ENCODE measurements around the gene ZGRF1.
"Not testable (repeated sequence)": the region's sequence is repeated elsewhere in the genome, so short reads cannot be mapped to it uniquely, and the experiment has no call there.

The ZGRF1 gene, protein sequence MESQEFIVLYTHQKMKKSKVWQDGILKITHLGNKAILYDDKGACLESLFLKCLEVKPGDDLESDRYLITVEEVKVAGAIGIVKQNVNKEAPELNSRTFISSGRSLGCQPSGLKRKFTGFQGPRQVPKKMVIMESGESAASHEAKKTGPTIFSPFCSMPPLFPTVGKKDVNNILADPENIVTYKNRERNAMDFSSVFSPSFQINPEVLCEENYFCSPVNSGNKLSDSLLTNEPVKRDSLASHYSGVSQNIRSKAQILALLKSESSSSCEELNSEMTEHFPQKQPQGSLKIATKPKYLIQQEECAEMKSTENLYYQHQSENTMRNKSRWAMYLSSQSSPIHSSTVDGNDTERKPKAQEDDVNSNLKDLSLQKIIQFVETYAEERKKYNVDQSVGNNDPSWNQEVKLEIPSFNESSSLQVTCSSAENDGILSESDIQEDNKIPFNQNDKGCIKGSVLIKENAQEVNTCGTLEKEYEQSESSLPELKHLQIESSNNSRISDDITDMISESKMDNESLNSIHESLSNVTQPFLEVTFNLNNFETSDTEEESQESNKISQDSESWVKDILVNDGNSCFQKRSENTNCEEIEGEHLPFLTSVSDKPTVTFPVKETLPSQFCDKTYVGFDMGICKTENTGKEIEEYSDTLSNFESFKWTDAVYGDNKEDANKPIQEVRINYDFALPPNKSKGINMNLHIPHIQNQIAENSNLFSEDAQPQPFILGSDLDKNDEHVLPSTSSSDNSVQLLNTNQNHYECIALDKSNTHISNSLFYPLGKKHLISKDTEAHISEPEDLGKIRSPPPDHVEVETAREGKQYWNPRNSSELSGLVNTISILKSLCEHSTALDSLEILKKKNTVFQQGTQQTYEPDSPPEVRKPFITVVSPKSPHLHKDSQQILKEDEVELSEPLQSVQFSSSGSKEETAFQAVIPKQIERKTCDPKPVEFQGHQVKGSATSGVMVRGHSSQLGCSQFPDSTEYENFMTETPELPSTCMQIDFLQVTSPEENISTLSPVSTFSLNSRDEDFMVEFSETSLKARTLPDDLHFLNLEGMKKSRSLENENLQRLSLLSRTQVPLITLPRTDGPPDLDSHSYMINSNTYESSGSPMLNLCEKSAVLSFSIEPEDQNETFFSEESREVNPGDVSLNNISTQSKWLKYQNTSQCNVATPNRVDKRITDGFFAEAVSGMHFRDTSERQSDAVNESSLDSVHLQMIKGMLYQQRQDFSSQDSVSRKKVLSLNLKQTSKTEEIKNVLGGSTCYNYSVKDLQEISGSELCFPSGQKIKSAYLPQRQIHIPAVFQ (N-terminal part only)

DNA sequence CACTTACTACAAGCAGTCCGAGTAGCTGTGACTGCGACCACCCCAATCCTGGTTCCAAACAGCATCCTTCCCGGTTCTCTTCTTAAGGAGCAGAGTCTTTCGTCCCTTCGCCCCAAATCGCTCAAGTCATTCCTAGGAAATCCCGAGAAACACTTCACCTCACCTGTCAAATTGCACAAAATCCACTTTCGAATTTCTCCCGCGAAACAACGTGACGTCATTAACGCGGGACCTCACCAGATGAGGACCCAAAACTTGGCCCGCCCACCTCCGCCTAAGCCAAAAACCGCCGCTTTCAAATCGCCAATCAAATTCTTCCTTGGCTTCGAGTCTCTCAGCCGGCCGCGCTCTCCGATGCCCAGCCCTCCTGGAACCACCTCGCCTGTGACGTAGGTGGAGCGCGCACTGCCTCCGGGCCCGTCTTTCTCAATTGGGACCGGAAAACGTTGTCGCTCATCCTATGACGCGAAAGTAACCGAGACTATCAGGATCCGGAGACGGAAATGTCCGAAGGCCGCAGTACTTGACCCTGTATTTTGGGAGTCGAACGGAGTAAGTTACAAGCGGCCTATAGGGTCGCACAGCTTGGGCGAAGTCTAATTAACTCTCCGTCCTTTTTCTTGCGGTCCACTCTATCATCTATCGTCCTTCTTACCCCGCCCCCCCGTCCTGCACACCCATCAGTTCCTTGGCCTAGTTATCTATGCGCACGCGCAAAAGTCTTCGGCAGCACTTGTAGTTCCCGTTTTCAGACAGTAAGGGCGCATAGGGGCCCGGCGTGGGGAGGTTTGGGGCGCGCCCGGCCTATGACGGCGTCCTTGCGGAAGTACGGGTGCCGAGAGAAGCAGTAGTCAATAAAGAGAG lies at the start of gene ZGRF1, which contains the start of gene LARP7:
ZGRF1 (minus strand) TSS at position 222 of the 864 bp plus-strand sequence. CDS start 3,733 bp downstream, outside the sequence.
LARP7 (plus strand) TSS at position 456 of the 864 bp plus-strand sequence. CDS start 7,527 bp downstream, outside the sequence.
- DNase-seq: peak; percentile 98

DNA sequence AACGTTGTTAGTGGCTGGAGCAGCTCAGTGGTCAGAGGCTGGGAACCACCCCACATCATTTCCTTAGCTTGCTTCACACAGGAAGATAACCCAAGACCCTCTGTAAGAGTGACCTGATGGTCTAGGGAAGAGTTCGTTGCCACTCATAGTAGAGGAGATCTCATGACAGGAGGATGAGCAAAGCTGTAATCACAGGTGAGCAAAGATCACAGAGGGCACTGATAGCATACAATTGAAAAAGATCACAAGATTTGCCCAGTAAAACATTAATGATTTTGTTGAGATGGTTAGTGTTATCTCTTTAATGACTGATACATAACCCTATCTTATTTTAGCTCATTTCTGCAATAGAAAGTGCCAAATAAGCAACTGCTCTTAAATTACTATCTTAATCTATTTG lies 44.3 kb upstream of the ZGRF1 start:
- DNase-seq: no peak

DNA sequence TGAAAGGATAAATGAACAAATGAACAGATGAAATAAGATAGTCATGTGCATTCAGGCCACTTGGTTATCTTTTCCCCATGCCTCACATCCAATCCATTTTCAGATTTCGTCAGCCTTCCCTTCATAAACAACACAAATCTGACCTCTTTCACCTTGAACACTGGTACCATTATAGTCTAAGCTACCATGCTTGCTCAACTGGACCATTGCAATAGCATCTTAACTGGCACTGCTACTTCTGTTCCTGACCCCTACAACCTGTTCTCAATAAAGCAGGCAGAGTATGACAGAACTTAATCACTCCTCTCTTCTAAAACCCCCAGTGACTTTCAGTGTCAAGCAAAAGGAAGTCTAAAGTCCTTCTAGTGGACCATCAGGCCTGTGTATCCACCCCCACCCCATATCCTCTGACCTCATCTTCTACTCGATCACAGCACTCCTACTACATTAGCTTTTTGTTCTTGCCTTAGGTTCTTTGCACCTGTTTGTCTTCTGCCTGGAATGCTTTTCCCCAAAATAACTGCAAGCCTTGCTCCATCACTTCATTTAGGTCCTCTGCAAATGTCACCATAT lies 40.9 kb upstream of the ZGRF1 start:
- no peak for DNase-seq

DNA sequence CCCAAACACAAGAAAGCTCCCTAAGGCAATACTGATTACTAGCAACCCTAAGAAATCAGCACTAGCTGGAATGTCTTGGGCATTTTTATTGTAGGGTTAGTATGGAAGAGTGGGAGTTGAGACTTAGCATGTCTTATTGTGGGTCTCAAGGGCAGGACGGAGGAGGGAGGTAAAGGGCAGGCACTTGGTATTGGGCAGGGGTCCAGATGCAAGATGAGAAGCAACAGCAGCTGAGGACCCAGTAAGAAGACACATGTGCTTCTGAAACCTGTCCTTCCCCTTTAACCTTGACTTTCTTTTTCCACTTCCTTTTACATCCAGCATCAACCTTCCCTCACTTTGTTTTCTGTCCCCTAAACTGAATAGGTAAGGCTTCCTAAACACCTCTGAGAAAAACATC lies 37.7 kb upstream of the ZGRF1 start:
- DNase-seq: no peak

DNA sequence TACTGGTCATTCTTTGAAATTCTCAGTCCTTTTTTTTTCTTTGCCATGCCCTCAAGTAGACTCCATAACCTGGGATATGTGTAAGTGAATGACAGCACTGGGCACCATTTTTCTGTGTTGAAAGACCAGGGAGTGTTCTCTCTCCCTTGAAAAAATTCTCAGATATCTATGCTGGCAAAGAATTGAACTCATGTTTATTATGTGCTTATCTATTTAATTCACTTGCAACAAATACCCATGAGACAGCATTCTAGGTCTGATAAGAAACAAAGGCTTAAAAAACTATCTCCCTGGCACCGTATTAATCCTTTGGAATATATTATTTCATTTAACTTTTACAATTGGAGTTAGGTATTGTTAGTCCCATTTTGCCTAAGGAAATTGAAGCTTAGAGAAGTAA lies 37.0 kb upstream of the ZGRF1 start:
- no peak for DNase-seq

DNA sequence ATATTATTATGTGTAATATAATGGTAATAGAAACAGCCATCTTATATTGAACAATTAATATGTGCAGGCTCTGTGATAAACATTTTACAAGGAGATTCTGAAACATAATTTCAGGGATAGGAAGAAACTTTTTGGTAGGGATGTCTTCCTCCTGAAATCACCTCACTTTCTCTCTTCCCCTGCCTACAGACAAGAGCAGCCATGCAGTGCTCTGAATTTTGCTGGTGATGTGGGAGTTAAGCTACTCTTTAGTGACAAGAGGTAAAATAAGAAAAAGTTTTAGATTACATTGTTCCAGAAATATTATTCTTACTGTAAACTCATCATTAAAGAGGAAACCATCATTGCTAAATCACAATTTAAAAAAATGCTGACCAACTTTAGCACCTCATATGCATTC lies 36.4 kb upstream of the ZGRF1 start:
- DNase-seq: no peak

DNA sequence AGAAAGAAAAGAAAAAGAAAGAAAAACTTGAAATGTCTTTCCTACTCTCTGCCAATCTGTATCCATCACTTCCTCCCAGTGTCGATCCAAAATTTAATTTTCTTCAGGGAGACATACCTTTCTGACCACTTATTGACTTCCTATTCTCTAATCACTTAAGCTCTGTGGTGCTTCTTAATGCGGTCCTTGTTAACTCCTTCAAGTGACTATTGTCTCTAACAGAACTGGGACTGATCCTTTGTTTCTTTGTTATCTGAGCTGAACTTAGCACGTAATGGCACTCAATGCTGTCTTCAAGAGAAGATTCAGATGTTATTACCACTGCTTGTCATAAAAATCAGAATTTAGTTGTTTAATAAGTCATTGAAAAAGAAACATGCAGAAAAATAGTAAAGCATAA lies 31.4 kb upstream of the ZGRF1 start:
- no peak for DNase-seq

DNA sequence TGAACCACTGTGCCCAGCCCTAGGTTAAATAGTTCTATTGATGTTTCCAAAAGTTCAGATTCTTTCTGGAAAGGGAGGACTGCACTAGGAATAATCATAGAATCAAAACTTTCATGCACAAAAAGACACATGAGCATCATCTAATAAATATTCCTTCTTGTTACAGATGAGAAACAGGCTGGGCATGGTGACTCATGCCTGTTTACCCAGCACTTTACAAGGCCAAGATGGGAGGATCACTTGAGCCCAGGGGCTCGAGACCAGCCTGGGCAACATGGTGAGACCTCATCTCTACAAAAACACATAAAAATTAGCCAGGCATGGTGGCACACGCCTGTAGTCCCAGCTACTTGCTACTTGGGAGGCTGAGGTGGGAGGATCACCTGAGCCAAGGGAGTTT lies 27.9 kb upstream of the ZGRF1 start:
- DNase-seq: no peak

DNA sequence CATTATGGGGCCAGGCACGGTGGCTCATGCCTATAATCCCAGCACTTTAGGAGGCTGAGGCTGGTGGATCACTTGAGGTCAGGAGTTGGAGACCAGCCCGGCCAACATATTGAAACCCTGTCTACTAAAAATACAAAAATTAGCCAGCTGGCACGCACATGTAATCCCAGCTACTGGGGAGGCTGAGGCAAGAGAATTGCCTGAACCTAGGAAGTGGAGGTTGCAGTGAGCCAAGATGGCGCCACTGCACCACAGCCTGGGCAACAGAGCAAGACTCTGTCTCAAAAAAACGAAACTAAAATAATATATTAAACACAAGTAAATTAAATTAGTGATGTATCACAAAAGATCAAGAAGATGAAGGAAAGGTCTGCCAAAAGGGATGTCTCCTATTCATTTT lies 19.4 kb upstream of the ZGRF1 start:
- DNase-seq: not testable (repeated sequence)

DNA sequence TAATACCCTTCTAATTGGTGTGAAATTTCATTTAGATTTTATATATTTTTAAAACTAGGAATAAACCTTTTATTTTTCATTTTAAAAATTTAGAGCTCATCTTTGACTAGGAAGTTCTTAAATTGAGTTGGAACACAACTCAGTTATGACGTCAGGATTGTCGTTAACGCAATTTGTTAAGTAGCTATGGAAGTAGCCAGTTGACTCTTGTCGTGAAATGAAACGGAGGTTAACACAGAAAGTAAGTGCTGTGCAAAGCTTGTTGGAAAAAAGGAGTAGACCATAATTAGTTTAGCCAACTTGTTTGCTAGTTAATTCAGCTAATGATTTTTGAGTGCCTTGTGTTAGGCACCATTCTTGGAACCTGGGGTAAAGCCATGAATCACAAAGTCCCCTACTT lies 18.6 kb upstream of the ZGRF1 start:
- no peak for DNase-seq

DNA sequence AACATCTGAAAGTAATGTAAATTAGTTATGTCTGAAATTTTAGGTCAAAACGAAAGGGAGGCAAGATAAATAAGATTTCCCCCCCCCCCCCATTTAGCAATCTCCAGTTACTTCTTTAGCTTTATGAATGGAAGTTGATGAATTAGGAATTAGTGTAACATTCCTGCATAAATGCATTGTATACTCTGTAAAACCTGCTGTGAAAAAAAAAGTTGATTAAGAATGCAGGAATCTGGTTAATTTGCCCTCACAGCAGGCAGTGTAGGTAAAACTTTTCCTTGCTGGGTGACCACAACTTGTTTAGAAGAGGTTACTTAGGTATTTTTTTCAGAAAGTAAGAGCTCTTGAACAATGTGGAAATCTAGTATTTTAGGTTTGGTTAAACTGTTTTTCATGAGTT lies 15.5 kb upstream of the ZGRF1 start:
- DNase-seq: no peak

DNA sequence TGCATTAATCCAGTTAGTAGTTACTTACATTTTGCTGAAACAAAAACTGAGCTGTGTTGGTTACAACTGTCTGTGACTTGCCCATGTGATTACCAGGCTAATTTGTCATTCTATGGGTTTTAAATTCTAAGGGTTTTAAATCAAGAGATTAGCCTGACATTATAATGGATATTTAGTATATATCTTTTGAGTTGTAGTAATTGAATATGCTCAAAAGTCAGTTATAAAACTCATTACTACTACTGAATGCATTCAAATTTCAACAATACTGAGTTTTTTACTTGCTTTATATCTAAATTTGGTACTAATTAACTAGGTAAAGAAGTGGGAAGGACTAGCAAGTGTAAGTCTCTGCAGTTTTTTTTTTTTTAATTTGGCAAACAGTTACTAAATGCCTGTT lies 14.9 kb upstream of the ZGRF1 start:
- no peak for DNase-seq

DNA sequence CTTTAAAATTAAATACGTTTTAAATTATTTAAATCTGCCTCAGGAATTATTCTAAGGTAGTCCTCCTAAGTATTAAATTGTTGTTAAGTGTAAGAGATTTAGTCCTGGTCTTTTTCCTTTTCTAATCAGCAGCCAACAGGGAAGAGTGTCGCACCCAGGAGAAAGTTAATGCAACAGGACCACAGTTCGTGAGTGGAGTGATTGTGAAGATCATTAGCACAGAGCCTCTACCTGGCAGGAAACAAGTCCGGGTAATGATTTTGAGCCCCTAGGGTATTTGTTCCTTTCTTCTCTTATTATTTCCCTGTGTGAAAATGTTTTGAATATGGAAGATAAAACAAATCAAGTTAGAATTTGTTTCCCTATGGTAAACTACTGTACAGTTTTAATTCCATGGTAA lies 13.6 kb upstream of the ZGRF1 start:
- no peak for DNase-seq

DNA sequence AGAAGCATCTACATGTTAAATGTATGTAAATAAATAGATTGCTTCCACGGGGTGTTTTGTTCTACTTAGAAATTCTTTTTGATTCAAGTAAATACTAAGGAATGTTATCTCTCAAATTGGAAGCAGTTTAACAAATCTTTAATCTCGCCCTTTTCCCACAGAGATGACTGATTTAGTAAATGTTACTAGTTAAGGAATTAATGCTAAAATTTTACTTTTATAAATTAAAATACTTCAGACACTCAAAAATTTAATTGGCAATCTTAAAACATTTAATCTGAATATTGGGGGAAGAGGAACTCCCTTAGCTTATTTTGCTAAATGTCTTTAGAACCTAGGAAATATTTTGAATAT lies 12.3 kb upstream of the ZGRF1 start:
- DNase-seq: no peak

DNA sequence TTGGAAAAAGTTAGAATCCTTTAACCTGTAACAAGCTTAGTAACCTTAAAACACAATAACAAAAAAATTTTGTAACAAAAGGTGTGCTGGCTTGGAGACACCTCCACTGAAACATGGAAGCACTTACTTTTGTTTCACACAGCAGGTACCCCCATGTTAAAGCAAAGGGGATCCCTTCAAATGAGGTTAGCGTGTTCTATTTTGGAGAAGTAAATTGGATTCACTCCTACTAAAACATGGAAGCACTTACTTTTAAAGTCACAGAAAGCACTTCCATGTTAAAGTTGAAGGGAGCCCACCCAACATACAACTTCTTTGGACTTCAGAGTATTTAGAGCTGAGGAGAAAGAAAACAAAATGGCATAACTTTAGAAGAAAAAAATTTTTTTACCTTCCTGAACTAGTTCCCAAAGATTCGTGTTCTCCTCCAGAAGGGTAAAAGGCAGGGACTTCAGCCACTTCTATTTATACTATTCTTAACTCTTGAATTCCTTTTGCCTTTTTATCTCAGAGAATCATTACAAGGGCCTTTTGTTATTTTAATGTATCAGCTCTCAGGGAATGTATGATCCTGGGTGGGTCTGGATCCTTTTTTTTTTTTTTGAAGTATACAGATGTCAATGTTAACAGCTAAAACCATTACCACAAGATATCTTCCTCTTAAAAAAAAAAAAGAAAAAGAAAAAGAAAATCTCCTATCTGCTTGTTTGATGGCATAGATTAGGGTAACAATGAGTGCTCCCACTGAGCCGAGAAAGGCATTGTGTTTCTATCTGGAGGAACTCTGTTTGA lies 11.8 kb upstream of the ZGRF1 start:
- DNase-seq: no peak

DNA sequence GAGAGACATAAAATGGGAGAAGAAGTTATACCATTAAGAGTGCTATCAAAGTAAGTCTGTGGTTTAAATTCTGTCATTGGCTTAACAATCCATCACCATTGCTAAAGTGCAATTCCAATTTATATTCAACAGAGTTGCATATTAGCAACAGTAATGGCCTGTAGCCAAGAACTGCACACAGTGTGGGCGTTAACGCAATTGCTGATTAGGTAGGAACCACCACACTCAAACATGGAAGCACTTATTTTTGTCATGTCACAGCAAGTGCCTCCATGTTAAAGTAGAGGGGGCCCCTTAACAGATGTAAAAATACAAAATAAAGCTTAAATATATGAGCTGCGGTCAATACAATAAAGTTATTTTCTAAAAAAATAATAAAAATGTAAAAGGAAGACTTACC lies 11.1 kb upstream of the ZGRF1 start:
- DNase-seq: no peak

DNA sequence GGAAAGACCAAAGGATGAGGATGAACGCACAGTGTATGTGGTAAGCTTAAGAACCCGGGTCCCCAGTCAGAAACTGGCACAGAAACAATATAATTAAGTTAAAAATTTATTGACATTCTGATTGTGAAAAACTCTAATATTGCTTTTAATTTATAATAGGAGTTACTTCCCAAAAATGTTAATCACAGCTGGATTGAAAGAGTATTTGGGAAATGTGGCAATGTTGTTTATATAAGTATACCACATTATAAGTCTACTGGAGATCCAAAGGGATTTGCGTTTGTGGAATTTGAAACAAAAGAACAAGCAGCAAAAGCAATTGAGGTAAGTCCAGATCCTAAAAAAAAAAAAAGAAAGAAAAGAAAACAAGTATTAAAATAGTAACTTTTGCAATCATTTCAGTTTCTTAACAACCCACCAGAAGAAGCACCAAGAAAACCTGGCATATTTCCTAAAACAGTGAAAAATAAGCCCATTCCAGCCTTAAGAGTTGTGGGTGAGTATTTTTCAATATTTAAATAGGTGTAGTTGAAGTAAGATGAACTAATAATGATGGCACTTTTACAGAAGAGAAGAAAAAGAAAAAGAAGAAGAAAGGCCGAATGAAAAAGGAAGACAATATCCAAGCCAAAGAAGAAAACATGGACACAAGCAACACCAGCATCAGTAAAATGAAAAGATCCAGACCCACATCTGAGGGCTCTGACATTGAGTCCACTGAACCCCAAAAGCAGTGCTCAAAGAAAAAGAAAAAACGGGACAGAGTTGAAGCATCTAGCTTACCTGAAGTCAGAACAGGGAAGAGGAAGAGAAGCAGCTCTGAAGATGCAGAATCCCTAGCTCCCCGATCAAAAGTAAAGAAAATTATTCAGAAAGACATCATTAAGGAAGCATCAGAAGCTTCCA lies 10.2 kb upstream of the ZGRF1 start:
- no peak for DNase-seq

DNA sequence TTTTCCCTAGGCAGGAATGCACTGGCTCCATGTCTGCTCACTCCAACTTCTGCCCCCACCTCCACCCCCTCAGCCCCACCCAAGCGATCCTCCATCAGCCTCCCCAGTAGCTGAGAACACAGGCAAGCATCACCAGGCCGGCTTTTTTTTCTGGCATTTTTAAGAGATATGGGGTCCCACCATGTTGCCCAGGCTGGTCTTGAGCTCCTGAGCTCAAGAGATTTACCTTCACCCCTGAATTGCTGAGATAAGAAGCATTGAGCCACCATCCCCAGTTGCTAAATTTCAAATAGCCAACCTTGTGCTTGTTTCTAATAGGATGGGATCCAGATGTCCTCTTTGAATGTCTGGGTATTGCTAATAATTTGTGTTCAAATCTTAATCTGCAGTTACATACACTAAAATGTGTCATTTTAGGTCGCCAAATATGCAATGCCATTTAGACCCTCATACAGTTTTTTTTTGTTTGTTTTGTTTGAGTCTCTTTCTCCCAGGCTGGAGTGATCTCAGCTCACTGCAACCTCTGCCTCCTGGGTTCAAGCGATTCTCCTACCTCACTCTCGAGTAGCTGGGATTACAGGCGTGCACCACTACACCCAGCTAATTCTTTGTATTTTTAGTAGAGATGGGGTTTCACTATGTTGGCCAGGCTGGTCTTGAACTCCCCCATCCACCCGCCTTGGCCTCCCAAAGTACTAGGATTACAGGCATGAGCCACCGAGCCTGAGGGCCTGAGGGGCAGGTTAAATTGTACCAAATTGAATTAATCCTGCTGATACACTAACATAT lies 9.0 kb upstream of the ZGRF1 start:
- DNase-seq: no peak
